NCI-H2227 treated with DMSO at 0.1 percent for 48 hours (cell line): ENCODE measurements around the gene CFAP119.

Experiments used
- DNase-seq: peaks from one replicate; lab custom pipeline; 2025; lab: John Stamatoyannopoulos, UW

CFAP119 gene

DNA sequence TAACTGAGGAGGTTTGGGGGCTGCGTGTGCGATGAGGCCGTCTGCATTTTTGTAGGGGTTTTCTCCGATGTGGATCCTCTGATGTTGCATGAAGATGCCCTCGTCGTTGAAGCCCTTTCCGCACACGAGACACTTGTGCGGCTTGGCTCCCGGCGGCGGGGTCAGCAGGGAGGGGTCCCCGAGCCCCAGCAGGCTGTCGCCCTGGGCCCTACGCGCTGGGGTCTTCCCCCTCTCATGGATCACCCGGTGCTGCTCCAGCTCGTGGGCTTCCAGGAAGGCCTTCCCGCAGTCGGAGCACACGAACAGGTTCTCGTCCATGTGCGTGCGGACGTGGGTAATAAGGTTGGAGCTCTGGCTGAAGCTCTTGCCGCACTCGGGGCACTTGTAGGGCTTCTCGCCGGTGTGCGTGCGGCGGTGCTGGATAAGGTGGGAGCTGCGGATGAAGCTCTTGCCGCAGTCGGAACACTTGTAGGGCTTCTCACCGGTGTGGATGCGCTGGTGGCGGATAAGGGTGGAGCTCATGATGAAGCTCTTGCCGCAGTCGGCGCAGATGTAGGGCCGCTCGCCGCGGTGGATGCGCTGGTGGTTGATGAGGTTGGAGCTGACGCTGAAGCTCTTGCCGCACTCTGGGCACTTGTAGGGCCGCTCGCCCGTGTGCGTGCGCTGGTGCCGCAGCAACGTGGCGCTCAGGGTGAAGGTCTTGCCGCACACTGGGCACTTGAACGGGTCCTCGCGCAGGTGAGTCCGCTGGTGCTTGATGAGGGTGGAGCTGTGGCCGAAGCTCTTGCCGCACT, 20.8 kb upstream of the CFAP119 start:
- no peak for DNase-seq

GRCh38 chr16:30780549-30780948, 18.7 kb upstream of the CFAP119 start:
- no peak for DNase-seq

DNA sequence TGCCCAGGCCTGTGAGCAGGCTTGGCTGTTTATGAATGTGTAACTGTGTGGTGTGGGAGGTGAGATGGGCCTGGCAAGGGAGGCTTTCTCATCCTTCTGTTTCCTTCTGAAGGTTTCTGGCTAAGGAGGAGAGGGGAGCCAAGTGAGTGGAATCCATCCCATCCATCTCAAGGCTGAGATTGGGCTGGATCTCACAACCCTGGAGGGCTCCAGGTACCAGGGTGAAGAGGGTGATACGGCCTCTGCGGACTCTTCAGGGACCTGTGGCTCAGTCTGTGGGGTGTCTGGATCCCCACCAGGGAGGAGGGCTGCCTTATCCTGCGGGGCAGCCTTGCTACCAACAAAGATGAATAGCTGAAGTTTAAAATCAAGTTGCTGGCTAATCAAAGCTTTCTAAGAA, 18.2 kb upstream of the CFAP119 start:
- no peak for DNase-seq

DNA sequence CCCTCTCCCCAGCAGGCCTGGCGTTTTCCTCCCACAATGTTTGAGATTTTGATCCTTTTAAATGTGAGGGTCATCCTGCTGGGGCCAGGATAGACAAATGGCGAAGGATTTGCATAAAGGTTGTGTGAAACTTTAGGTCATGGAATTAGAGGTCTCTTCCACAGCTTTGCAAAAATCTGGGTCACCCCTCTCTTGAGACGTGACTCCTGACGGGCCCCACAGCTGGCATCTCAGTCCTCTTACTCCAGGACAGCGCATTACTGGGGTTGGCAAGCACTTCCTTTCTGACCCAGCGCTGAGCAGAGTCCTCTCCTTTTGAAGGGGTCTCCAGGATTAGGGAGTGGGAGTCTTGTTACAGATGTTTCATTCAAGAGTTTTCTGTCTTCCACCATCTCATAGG, 17.7 kb upstream of the CFAP119 start:
- DNase-seq = no peak

- DNase-seq = no peak
Observed at GRCh38 chr16:30778549-30779244, 16.8 kb upstream of the CFAP119 start.

DNA sequence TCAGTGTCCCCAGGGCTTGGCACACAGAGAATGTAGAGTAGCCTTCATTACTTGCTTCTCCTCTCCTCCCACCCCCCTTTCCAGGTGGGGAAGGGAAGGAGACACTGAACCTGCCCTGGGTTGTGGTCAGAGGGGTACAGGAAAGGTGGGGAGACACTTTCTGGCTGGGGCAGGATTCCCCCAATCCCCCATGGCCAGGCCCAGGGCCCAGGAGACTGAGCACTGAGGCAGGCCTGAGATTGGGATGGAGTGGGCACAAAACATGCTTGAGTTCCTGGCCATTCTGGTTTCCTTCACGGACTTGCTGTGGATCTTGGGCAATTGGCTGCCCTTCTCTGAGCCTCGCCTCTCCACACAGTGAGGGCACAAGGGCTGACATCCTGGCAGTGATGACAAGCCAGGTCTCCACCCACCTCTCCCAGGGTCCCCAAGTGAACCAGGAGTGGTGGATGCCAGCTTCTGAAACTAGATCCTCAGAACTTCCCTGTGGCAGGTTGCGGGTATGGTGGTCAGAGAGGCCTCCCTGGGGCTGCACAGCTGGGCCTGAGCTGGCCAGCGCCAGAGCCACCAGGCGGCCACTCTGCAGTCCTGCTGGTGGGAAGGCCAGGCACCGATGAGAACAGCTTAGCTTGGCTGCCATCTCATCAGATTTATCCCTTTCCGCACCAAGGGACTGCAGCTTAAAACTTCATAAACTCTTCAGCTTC, 15.9 kb upstream of the CFAP119 start:
- DNase-seq = no peak

- DNase-seq = peak; percentile 78
Observed at GRCh38 chr16:30775392-30776188, 13.7 kb upstream of the CFAP119 start.

DNA sequence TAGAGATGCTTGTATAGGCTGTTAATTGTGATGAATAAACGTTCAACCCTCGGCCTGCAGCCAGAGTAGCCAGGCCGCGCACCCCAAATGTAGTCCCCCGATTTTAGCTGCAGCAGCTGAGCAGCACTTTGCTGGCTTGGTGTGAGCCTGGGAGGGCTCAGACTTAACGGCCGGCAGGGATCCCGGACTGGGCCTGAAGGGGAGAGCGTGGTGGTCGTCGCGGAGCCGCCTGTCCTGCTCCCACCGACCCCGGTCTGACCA, 13.2 kb upstream of the CFAP119 start:
- no peak for DNase-seq

- no peak for DNase-seq
Observed at GRCh38 chr16:30774367-30775130, 12.7 kb upstream of the CFAP119 start.

- DNase-seq = no peak
Observed at GRCh38 chr16:30773826-30774225, 12.0 kb upstream of the CFAP119 start.

DNA sequence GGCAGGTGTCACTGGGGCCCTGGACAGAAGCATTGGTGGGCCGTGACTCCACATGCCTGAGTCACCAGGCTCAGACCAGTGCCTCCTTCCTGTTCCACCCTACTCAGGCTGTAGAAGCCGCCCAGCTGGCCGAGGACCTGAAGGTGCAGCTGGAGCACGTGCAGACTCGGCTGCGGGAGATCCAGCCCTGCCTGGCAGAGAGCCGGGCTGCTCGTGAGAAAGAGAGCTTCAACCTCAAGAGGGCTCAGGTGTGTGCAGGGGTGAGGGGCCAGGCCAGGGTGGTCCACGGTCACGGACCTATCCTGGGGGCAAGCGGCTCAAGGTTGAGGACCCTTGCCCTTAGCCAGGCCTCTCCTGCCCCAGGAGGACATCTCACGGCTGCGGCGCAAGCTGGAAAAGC, 9.9 kb upstream of the CFAP119 start:
- no peak for DNase-seq

- no peak for DNase-seq
Observed at GRCh38 chr16:30769379-30770089, 7.7 kb upstream of the CFAP119 start.

GRCh38 chr16:30768583-30769181, 6.8 kb upstream of the CFAP119 start:
- no peak for DNase-seq

- DNase-seq = no peak
Observed at GRCh38 chr16:30767767-30768465, 6.1 kb upstream of the CFAP119 start.

- DNase-seq = no peak
Observed at GRCh38 chr16:30766933-30767284, 5.0 kb upstream of the CFAP119 start.

DNA sequence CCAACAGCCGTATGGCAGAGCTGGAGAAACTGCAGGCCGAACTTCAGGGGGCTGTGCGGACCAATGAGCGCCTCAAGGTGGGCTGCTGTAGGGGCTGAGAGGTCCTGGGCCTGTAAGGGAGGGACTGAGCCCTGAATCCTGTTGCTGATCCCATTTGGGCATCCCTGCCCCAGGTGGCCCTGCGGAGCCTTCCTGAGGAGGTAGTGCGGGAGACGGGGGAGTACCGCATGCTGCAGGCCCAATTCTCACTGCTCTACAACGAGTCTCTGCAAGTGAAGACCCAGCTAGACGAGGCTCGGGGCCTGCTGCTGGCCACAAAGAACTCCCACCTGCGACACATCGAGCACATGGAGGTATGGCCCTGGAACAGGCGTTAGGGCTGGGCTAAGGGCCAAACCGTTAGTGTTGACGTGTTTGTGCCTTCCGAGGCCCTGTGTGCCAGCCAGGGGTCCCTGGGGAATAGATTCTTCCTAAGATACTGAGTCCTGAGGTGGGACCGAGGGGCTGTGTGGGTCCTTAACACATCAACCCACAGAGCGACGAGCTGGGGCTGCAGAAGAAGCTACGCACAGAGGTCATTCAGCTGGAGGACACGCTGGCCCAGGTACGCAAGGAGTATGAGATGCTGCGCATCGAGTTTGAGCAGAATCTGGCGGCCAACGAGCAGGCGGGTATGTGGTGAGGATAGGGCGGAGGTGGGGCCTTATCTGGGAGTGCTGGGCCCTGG, 4.5 kb upstream of the CFAP119 start:
- DNase-seq = no peak

DNA sequence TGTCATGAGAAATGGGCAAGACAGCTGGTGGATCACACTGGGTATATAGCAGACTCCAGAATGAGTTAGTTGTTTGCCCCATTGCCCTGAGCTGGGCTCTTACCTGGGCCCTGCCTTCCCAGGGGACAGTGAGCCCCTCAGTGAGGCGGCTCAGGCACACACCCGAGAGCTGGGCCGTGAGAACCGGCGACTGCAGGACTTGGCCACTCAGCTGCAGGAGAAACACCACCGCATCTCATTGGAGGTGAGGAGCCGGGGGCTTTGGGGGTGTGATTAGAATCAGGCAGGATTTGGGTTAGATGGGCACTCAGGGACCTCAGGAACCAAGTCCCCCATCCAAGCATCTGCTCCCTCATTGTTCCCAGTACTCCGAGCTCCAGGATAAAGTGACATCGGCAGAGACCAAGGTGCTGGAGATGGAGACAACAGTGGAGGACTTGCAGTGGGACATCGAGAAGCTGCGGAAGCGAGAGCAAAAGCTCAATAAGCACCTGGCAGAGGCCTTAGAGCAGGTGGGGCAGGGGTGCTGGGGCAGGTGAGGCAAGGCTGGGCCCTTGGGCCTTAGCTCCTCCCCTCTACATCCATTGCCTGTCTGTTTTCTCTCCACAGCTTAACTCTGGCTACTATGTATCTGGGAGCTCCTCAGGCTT, 3.1 kb upstream of the CFAP119 start:
- DNase-seq = no peak

- no peak for DNase-seq
Observed at GRCh38 chr16:30764086-30764485, 2.2 kb upstream of the CFAP119 start.
